ENCODE data around the gene AGRN.

DNA sequence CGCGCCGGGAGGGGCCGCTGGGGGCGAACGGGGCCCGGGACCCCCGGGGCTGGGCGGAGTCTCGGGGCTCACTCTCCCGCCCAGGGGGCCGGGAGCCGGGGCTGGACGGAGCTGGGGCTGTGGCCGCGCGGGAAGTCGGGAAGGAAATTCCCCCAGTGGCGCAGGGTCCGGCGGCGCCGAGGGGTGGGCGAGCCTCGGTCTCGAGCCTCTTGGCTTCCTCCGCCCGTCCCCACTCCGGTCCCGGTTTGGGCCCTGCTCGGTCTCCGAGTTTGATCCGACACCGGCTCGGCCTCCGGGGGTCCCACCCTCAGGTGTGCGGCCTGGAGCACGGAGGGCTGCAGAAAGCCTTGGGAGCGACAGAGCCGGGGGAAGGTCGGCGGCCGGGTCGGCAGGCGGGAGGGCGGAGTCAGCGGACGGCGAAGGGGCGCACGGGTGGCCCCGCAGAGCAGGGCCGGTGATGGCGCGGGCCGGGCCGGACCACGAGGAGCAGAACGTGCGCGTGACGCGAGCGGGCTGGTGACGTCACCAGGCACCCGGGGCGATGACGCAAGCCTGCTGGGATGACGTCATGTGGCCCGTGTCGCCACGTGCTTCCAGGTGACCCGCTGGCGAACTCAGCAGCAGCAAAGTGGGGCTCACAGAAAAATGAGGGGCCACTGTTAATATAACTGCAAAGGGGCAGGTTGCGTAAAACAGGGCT lies 19.4 kb upstream of the AGRN start:
- TF ChIP-seq, protein P1, sequence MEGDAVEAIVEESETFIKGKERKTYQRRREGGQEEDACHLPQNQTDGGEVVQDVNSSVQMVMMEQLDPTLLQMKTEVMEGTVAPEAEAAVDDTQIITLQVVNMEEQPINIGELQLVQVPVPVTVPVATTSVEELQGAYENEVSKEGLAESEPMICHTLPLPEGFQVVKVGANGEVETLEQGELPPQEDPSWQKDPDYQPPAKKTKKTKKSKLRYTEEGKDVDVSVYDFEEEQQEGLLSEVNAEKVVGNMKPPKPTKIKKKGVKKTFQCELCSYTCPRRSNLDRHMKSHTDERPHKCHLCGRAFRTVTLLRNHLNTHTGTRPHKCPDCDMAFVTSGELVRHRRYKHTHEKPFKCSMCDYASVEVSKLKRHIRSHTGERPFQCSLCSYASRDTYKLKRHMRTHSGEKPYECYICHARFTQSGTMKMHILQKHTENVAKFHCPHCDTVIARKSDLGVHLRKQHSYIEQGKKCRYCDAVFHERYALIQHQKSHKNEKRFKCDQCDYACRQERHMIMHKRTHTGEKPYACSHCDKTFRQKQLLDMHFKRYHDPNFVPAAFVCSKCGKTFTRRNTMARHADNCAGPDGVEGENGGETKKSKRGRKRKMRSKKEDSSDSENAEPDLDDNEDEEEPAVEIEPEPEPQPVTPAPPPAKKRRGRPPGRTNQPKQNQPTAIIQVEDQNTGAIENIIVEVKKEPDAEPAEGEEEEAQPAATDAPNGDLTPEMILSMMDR (IDR thresholded peaks at IDR 0.05) = no peak
- no peak for TF ChIP-seq EZH2 (IDR thresholded peaks at IDR 0.05)
